Stimulated activated CD4-positive, alpha-beta T cell treated with anti-CD3 and anti-CD28 coated beads, Interleukin-12 subunit alpha, Interleukin-12 subunit beta, amount 100 ng/mL, for 4 hours (primary cell): ENCODE measurements around the gene UQCC2.

Experiments used
- DNase-seq: peaks from one replicate; pipeline ENCODE4 v3.0.0-alpha.2; 2020

The UQCC2 gene

DNA sequence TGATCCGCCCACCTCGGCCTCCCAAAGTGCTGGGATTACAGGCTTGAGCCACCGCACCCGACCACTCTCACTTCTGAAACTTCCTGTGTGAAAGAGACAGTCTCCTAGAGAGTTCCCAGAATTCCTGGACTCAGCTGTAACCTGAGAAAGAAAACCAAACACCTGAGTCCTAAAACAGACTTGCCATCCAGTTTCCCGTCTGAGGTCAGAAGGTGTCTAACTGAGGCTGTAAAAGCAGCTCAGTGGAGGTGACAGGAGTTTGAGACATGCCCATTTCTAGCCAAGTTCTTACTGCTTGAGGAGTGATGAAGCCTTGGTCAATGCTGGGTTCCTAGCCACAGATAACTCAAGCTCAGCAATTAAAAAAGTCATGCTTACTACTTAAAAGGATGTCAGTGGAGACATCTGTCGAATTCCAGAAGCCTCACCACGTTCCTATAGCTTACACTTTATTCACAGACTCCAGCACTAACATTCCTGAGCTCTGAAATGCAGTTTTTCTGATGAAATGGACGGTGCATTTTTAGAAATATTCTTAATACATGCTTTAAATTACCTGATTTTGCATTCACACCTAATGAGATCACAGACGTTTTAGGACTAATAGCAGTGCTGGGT is 6.1 kb downstream of the UQCC2 start:
- no peak for DNase-seq

- no peak for DNase-seq
Measured at GRCh38 chr6:33704215-33705066, 7.1 kb downstream of the UQCC2 start.

DNA sequence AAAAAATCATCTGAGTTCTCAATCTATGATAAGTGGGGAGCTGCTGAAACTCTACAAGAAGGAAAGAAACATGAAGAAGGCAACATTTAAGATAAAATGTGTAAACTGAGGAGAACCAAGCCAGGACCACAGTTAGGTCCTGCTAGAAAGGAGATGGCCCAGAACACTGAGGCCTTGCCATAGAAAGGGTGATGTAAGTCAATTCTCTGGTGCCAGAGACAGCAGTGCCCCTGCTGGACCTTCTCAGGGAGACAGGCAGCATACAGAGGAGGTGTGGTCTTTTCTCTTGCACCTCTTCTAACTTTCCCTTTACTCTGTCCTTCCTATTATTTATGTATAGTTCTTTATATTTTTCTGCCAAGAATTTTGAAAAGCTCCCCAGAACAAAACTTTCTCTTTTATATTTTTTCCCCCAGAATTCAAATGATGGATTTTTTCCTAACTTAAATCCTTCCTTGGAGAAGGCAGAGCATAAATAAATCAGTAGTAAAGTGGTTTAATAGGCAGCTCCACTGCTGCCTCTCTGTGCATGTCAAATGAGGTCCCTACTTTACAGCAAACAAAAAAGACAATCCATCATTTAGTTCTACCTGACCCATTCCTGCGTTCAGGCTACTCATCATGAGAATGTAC is 9.0 kb downstream of the UQCC2 start:
- no peak for DNase-seq

DNA sequence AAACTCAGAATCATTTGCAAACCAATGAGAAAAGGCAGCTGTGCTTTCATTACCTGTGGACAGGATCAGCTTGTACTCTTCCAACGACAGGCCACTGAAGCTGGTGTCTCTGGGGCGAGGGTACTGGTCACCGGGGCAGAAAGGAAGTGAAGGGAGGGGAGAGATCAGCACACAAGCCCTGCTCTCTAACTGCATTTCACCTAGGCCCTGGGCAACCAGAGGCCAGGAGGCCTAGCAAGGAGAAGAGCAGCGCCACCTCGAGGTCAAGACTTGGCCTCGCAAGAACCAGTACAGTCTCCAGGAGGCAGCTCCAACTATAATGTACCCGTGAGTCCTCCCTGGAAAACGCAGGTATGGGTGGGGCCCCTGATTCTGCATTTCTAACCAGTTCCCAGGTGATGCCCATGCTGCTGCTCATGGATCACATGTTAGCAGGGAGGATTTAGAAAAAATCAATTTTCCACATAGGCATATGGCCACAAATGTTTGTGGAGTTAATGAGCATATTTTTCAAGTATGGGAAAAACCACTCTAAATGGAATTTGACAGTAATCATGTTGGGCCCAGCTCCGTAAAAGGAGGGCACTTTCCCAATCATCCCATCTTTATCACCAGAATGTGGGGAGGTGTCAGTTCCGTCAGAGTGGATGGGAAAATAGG is 11.0 kb downstream of the UQCC2 start:
- DNase-seq, result peak; percentile 67

DNA sequence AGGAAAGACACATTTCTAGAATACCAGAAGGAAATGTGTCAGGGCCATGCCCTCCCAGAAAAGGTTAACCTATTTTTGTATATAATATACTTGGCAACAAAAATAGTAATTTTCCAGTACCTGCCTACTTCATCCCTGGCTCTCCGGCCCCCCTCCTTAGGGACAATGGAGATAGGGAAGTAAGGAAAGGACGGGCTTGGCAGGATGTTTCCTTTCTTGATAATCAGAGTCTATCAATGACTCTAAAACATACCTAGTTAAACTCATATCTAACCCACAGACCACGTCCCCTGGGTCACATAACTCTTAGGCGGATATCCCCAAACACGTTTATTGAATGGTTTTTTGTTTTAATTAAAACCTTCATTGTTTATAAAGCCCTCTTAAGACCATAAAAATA is 11.8 kb downstream of the UQCC2 start:
- DNase-seq, result no peak

DNA sequence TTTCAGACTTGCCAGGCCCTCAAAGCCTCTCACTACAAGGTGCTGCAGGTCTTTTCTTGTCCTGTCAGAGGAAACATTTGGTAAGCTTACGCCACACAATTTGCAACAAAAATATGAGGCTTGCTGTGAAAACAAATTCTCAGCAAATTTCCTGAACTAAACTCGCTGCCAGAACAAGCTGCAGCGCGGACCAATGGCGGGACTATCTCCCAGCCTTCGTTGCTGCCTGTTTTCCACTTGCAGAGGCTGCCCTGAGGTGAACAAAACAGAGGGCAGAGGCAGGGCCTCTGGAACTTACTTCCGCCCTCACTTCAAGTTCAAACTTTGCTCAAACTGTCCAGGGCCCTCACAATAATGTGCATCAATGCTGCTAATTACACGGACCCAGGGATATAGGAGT is 12.4 kb downstream of the UQCC2 start:
- DNase-seq, result no peak

GRCh38 chr6:33698494-33698893 is 13.0 kb downstream of the UQCC2 start:
- no peak for DNase-seq

GRCh38 chr6:33697845-33698244 is 13.7 kb downstream of the UQCC2 start:
- no peak for DNase-seq

- no peak for DNase-seq
Measured at GRCh38 chr6:33696548-33697518, 14.7 kb downstream of the UQCC2 start.

DNA sequence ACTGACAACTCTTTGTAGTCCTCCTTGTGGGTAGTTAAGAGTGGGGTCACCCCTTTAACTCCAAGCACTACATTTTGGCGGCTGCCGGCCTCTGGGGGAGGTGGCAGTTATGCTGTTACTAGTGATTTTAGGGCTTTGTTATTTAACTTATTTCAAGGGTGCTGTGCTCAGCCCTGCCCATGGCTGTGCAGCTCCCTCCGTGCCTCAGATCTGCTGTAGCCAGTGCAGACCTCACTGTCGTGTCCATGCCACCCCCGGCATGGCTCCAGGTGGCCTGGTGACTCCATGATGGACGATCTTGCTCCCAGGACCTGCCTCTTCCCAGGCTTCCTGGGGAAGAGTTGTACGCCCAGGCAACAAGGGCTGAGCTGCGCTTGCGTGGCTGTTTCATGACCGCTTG is 15.4 kb downstream of the UQCC2 start:
- DNase-seq, result no peak

DNA sequence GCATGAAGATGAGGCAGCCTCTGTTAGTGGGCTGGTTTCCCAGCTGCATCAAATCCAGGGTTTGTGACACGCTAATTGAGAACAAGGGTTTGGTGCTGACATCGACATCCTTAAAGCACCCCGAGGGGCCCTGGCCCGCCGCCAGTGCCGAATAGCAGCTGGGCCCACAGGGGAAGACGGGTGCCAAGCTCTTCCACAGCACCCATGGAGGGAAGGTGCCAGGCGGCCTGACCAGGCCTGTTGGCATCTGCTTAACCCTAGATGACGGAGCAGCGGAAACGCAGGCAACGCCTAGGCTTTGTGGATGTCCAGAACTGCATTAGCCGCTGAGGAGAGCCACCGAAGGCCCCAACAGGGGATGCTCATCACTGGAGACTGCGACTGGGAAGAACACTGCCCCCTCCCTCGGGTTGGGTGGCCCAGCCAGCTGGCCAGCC is 16.0 kb downstream of the UQCC2 start:
- DNase-seq, result no peak

GRCh38 chr6:33694977-33695376 is 16.5 kb downstream of the UQCC2 start:
- DNase-seq, result no peak

GRCh38 chr6:33694401-33694931 is 17.0 kb downstream of the UQCC2 start:
- DNase-seq, result peak; percentile 70

- DNase-seq, result no peak
Measured at GRCh38 chr6:33693186-33694105, 18.1 kb downstream of the UQCC2 start.

DNA sequence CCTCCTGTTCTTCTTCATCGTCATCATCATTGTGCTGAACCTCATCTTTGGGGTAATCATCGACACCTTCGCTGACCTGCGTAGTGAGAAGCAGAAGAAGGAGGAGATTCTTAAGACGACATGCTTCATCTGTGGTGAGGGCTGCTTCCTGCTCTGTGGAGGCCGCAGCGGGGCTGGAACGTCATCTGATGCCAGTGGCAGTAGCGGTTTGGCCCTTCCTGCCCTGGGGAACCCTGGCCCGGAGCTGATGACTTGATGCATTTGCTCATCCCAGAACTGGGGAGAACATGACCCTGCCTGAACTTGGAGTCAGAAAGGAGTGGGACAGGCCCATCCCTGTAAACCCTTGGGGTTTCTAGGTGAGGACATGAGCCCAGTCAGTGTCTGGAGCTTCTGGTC is 18.7 kb downstream of the UQCC2 start:
- peak; percentile 32 for DNase-seq

- DNase-seq, result no peak
Measured at GRCh38 chr6:33692078-33692759, 19.3 kb downstream of the UQCC2 start.

GRCh38 chr6:33691456-33692077 is 19.9 kb downstream of the UQCC2 start:
- DNase-seq, result no peak

DNA sequence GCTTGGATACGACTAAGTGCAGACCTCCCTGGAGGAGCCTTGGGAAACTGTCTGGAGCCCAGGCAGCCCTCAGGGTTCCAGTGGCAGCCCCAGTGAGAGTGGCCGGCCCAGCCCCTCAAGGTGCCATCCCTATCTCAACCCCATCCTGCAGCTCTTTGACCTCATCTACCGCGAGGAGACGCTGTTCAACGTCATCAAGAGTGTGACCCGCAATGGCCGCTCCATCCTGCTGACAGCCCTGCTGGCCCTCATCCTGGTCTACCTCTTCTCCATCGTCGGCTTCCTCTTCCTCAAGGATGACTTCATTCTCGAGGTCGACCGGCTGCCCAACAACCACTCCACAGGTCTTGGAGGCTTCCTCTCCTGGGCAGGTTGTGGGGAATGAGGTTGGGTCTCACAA is 20.7 kb downstream of the UQCC2 start:
- no peak for DNase-seq

DNA sequence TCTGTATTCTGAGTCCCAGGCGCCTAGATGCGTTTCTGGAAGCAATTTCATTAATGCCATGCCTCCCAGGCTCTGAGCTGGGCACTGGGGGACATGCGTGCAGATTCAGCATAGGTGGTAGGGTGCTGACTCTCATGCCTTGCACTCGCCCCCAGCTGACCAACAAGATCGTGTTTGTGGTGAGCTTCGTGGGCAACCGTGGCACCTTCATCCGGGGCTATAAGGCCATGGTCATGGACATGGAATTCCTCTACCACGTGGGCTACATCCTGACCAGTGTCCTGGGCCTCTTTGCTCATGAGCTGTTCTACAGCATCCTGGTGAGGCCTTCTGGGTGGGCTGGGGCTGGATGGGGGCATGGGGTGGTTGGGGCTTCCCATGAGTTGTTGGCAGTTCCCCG is 21.6 kb downstream of the UQCC2 start:
- DNase-seq, result no peak

GRCh38 chr6:33689148-33689494 is 22.4 kb downstream of the UQCC2 start:
- no peak for DNase-seq
